SJSA1 (cell line): ENCODE measurements around the gene PNPLA7. TPM values are rescaled to one million over a fixed set of nuclear protein-coding genes. Genes with fewer than 3 reads are reported as not detected.

Experiments used
- DNase-seq, 2 experiments: peaks; one replicate each; pipeline ENCODE4 v3.0.0-alpha.2; 2015 to 2020; ENCODE audit warnings: low spot score in 2 of 2, low read depth in 1 of 2
- H3K27ac ChIP-seq: fragments of 250-450 bp; sonication (Bioruptor Pico); 2 replicates; pipeline ENCODE4 v1.5.1; 2020; ENCODE audit warnings: mild to moderate bottlenecking, moderate library complexity
- H3K27me3 ChIP-seq: fragments of 250-450 bp; sonication (Bioruptor Pico); replicated peaks from 2 replicates; pipeline ENCODE4 v1.5.1; 2020; ENCODE audit warnings: mild to moderate bottlenecking, moderate library complexity
- H3K36me3 ChIP-seq: fragments of 250-450 bp; sonication (Bioruptor Pico); 2 replicates; pipeline ENCODE4 v1.5.1; 2020; ENCODE audit warnings: mild to moderate bottlenecking
- H3K4me1 ChIP-seq: fragments of 250-450 bp; sonication (Bioruptor Pico); replicated peaks from 2 replicates; pipeline ENCODE4 v1.6.1; 2021; ENCODE audit warnings: mild to moderate bottlenecking
- H3K4me3 ChIP-seq: fragments of 250-450 bp; sonication (Bioruptor Pico); 2 replicates; pipeline ENCODE4 v1.5.1; 2020; ENCODE audit warnings: mild to moderate bottlenecking
- H3K9me3 ChIP-seq: fragments of 250-450 bp; sonication (Bioruptor Pico); replicated peaks from 2 replicates; pipeline ENCODE4 v1.5.1; 2020; ENCODE audit warnings: mild to moderate bottlenecking
- total RNA-seq: library from RNA; depleted of rRNA; stranded (reverse); fragments of >200 nt; shearing (Covaris generic); gene quantifications from 2 replicates; pipeline ENCODE4 v1.2.3, GENCODE V29; 2014

The PNPLA7 gene
- total RNA-seq, 1 experiment from 2014 or later = 0.05 TPM

GRCh38 chr9:137496601-137497375, 53.4 kb downstream of the PNPLA7 start:
- Histone ChIP-seq H3K27me3 (no peaks in the 10 kb centered on the region), H3K9me3 (no peaks in the 10 kb centered on the region), H3K4me1 (no peaks in the 10 kb centered on the region), H3K4me3 (no peak overlapping the region), H3K36me3 (no peaks in the 10 kb centered on the region), H3K27ac (no peak overlapping the region)
- DNase-seq = no peak

- Histone ChIP-seq H3K27ac (no peak overlapping the region), H3K36me3 (no peaks in the 10 kb centered on the region), H3K9me3 (no peaks in the 10 kb centered on the region), H3K4me3 (no peak overlapping the region), H3K4me1 (no peaks in the 10 kb centered on the region), H3K27me3 (no peaks in the 10 kb centered on the region)
- no peak for DNase-seq
Measured at GRCh38 chr9:137494550-137495351, 55.5 kb downstream of the PNPLA7 start.

GRCh38 chr9:137494104-137494544, 56.1 kb downstream of the PNPLA7 start:
- H3K9me3 ChIP-seq = no peaks in the 10 kb centered on the region
- H3K36me3 ChIP-seq = no peaks in the 10 kb centered on the region
- H3K27ac ChIP-seq = no peak overlapping the region
- DNase-seq = no peak
- H3K4me3 ChIP-seq = no peak overlapping the region
- no peaks in the 10 kb centered on the region for H3K4me1 ChIP-seq
- H3K27me3 ChIP-seq = no peaks in the 10 kb centered on the region

GRCh38 chr9:137493364-137494103, 56.7 kb downstream of the PNPLA7 start:
- no peaks in the 10 kb centered on the region for H3K36me3 ChIP-seq
- H3K27ac ChIP-seq = no peak overlapping the region
- no peaks in the 10 kb centered on the region for H3K4me1 ChIP-seq
- H3K27me3 ChIP-seq = no peaks in the 10 kb centered on the region
- DNase-seq = no peak
- no peaks in the 10 kb centered on the region for H3K9me3 ChIP-seq
- no peak overlapping the region for H3K4me3 ChIP-seq

GRCh38 chr9:137492464-137493363, 57.5 kb downstream of the PNPLA7 start:
- no peak overlapping the region for H3K27ac ChIP-seq
- no peaks in the 10 kb centered on the region for H3K9me3 ChIP-seq
- no peak overlapping the region for H3K4me3 ChIP-seq
- no peaks in the 10 kb centered on the region for H3K36me3 ChIP-seq
- no peak for DNase-seq
- H3K27me3 ChIP-seq = no peaks in the 10 kb centered on the region
- no peaks in the 10 kb centered on the region for H3K4me1 ChIP-seq

- Histone ChIP-seq H3K36me3 (no peaks in the 10 kb centered on the region), H3K27me3 (no peaks in the 10 kb centered on the region), H3K4me1 (no peaks in the 10 kb centered on the region), H3K4me3 (no peak overlapping the region), H3K27ac (no peak overlapping the region), H3K9me3 (no peaks in the 10 kb centered on the region)
- DNase-seq = no peak
Measured at GRCh38 chr9:137491735-137492432, 58.3 kb downstream of the PNPLA7 start.

GRCh38 chr9:137490532-137491186, 59.5 kb downstream of the PNPLA7 start:
- no peaks in the 10 kb centered on the region for H3K27me3 ChIP-seq
- no peak for DNase-seq
- no peaks in the 10 kb centered on the region for H3K4me1 ChIP-seq
- H3K27ac ChIP-seq = no peak overlapping the region
- H3K4me3 ChIP-seq = no peak overlapping the region
- no peaks in the 10 kb centered on the region for H3K9me3 ChIP-seq
- H3K36me3 ChIP-seq = no peaks in the 10 kb centered on the region

- no peak overlapping the region for H3K4me3 ChIP-seq
- H3K27me3 ChIP-seq = no peaks in the 10 kb centered on the region
- no peaks in the 10 kb centered on the region for H3K36me3 ChIP-seq
- no peak overlapping the region for H3K27ac ChIP-seq
- H3K9me3 ChIP-seq = no peaks in the 10 kb centered on the region
- no peaks in the 10 kb centered on the region for H3K4me1 ChIP-seq
- DNase-seq = no peak
Measured at GRCh38 chr9:137488906-137489305, 61.3 kb downstream of the PNPLA7 start.

- H3K27me3 ChIP-seq = no peaks in the 10 kb centered on the region
- H3K36me3 ChIP-seq = no peaks in the 10 kb centered on the region
- DNase-seq = no peak
- H3K4me3 ChIP-seq = no peak overlapping the region
- H3K4me1 ChIP-seq = no peaks in the 10 kb centered on the region
- no peaks in the 10 kb centered on the region for H3K9me3 ChIP-seq
- no peak overlapping the region for H3K27ac ChIP-seq
Measured at GRCh38 chr9:137488327-137488653, 61.9 kb downstream of the PNPLA7 start.

- H3K9me3 ChIP-seq = no peaks in the 10 kb centered on the region
- no peak overlapping the region for H3K4me3 ChIP-seq
- H3K27me3 ChIP-seq = no peaks in the 10 kb centered on the region
- no peak overlapping the region for H3K27ac ChIP-seq
- H3K36me3 ChIP-seq = no peaks in the 10 kb centered on the region
- no peak for DNase-seq
- peaks cover 3% of the 10 kb centered on the region for H3K4me1 ChIP-seq
Measured at GRCh38 chr9:137487454-137488326, 62.5 kb downstream of the PNPLA7 start.

GRCh38 chr9:137486545-137487453, 63.4 kb downstream of the PNPLA7 start:
- no peaks in the 10 kb centered on the region for H3K36me3 ChIP-seq
- H3K9me3 ChIP-seq = 0 out of 2 replicates have a peak, but pooled peaks cover 2% of the 10 kb centered on the region
- H3K27ac ChIP-seq = no peak overlapping the region
- no peak overlapping the region for H3K4me3 ChIP-seq
- DNase-seq = no peak
- H3K27me3 ChIP-seq = no peaks in the 10 kb centered on the region
- H3K4me1 ChIP-seq = peaks cover 12% of the 10 kb centered on the region
